Stimulated activated CD4-positive, alpha-beta T cell treated with anti-CD3 and anti-CD28 coated beads, Interleukin-12 subunit alpha, Interleukin-12 subunit beta, amount 100 ng/mL, for 48 hours (primary cell): ENCODE measurements around the gene FSTL4.
A peak's percentile ranks its signal among the peaks of the same experiment; 100 is the strongest.

Experiments used
- DNase-seq, 3 donors: peaks; one replicate each; pipeline ENCODE4 v3.0.0-alpha.2; 2020; ENCODE audit warnings: low read depth in 2 of 3, low spot score in 1 of 3

Gene FSTL4

DNA sequence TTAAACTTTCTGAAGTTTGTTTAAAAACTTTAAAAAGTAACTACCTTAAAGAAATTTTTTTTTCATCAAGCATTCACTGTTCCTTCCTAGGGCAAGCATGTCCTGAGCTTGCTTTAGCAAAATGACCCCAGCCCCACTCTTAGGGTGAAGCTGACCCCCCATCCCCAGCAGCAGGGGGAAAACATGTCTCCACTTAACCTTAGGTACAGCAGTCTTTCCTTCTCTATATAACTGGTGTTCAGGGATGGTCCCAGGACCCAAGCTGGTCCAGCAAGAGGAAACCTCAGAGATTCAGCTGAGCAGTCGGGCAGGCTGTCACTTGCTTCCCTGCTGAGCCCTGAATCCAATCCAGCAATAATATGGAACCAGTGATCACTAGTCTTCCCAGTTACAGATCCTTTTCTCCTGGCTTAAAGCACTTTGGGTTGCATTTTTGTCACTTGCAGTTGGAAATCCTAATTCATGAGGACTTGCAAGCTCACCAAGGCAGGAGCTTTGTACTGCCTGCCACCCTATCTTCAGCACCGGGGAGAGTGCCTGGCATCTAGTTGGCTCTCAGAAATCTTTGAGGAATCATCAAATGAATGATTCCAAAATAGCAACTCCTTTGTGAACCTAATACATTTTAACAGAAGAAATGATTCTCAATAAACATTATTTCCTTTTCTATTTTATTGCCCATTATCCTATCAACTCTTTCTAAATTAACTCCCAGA is 91.2 kb downstream of the FSTL4 start:
- no peak for DNase-seq

GRCh38 chr5:133520062-133520461 is 92.3 kb downstream of the FSTL4 start:
- no peak for DNase-seq

- DNase-seq = no peak
Observed at GRCh38 chr5:133519191-133519590, 93.2 kb downstream of the FSTL4 start.

- no peak for DNase-seq
Observed at GRCh38 chr5:133514456-133514855, 97.9 kb downstream of the FSTL4 start.

DNA sequence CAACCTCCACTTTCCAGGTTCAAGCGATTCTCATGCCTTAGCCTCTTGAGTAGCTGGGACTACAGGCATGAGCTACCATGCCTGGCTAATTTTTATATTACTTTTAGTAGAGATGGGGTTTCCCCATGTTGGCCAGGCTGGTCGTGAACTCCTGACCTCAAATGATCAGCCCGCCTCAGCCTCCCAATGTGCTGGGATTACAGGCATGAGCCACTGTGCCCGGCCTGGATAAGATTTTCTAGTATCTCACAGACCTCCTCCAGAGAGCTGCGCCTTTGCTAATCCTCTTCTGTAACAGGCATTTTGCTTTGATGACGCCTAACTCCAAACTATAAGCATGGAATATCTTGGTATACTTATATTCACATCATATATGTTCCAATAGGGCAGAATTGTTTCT is 99.4 kb downstream of the FSTL4 start:
- no peak for DNase-seq

GRCh38 chr5:133511653-133512235 is 100.6 kb downstream of the FSTL4 start:
- no peak for DNase-seq

GRCh38 chr5:133510634-133511262 is 101.6 kb downstream of the FSTL4 start:
- DNase-seq = no peak

- DNase-seq = no peak
Observed at GRCh38 chr5:133509742-133510079, 102.6 kb downstream of the FSTL4 start.

- DNase-seq = no peak
Observed at GRCh38 chr5:133508845-133509741, 103.2 kb downstream of the FSTL4 start.

DNA sequence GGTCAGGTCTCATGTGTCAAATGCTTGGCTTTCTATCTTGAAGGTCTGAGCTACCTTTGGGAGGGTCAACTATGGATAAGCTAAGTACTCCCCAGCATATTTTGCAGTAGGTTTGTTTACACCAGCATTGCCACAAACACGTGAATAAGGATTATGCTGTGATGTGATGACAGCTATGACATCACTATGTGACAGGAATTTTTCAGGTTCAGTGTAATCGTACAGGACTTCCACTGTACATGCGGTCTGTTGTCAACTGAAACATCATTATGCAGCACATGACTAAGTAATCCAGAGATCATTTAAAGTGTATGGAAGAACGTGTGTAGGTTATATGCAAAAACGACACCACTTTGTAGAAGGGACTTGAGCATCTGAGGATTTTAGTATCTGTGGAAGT is 104.0 kb downstream of the FSTL4 start:
- DNase-seq = no peak

DNA sequence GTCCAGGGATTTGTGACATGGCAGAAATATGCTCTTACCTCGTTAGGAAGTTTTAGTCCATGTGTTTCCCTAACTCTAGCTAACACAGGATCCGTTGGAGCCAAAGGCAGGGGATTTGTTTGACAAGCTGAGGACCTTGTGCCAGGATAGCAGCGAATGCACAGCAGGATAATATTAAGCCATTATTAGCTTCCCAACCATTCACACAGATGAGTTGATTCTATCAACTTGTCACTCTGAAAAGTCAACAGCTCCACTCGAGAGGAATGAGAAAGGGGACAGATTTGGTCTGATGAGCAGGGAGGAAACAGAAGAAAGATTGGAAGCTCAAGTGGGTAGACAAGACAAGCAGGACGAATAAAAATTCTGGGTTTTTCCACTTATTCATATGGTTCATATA is 106.2 kb downstream of the FSTL4 start:
- no peak for DNase-seq

DNA sequence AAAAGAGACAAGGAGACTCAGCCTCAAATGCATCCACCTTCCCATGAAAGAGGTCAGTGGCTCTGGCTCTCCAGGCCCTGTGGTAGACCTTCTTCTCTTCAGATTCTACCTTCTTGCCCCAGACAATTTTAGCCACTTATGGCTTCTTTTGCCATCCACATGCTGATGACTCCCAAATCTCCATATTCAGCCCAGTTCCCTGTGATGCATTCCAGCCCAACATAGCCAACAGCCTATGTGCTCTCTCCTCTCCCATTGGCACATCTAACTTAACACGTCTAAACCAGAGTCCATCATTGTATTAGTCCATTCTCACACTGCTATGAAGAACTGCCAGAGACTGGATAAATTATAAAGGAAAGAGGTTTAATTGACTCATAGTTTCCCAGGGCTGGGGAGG is 108.8 kb downstream of the FSTL4 start:
- no peak for DNase-seq

- no peak for DNase-seq
Observed at GRCh38 chr5:133499895-133500294, 112.4 kb downstream of the FSTL4 start.

- DNase-seq = no peak
Observed at GRCh38 chr5:133497608-133498348, 114.6 kb downstream of the FSTL4 start.

- DNase-seq = no peak
Observed at GRCh38 chr5:133496631-133497030, 115.7 kb downstream of the FSTL4 start.

GRCh38 chr5:133494923-133495246 is 117.5 kb downstream of the FSTL4 start:
- no peak for DNase-seq

- no peak for DNase-seq
Observed at GRCh38 chr5:133494232-133494922, 118.0 kb downstream of the FSTL4 start.

DNA sequence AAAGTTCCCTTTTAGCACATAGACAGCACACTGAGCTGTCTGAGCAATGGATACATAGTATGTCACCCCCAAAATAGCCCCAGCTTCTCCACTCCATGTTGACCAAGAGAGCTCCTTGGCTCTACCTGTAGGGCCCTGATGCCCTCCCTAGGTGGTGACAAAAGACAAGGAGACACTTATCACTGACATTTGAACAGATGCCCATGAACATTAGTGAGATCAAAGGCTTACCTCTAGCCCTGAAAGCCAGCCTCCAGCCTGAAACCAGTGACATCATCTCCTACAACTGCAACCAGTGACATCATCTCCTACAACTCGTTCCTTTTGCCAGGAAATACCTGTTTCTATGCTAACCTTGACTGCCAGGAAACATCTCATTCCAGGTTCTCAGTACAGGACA is 122.7 kb downstream of the FSTL4 start:
- DNase-seq = peak in 2 of 3 donors; percentile 3 to 20

DNA sequence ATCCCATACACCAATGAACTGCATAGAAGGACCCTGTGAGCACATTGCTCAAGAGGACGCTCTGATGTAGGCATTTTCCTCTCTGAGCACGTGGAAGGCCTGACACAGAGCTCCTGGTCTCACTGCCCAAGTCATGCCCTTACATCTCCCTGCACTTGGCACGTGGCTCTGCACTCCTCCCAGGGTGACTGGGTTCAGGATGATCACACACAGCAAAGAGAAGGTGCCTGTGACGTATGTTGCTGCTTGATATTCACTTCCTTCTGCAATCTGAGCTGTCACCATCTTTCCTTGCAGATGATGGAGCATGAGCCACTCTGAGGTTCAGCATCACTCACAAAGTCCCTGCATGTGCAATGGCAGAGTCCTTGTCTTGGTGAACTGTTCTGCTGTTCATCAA is 125.2 kb downstream of the FSTL4 start:
- DNase-seq = no peak

GRCh38 chr5:133485468-133485867 is 126.9 kb downstream of the FSTL4 start:
- no peak for DNase-seq
